Tibial artery (tissue), 4 donors: ENCODE measurements around the gene NOL4L.

Source experiments
- DNase-seq, 2 donors: peaks; one replicate each; pipeline ENCODE4 v3.0.0-alpha.2; 2019
- H3K27ac ChIP-seq, 2 donors: fragments of 200-600 bp; sonication (generic) in 1 of 2; 1 replicate in 1 of 2; 2 replicates in 1 of 2; pipeline ENCODE4 v1.5.1; 2018 to 2019; ENCODE audit warnings: mild to moderate bottlenecking in 1 of 2
- H3K27me3 ChIP-seq, 2 donors: fragments of 200-600 bp; sonication (generic) in 1 of 2; one replicate each; pipeline versions ENCODE4 v1.5.1 to v1.6.0; 2016 to 2019
- H3K36me3 ChIP-seq, 3 donors: fragments of 200-600 bp; sonication (generic) in 2 of 3; one replicate each; pipeline ENCODE4 v1.5.1; 2016 to 2019; ENCODE audit warnings: mild to moderate bottlenecking in 2 of 3
- H3K4me1 ChIP-seq, 4 donors: fragments of 200-600 bp; sonication (generic) in 2 of 4; 1 replicate in 3 of 4; 2 replicates in 1 of 4; pipeline ENCODE4 v1.5.1; 2016 to 2019
- H3K4me3 ChIP-seq, 2 donors: fragments of 200-600 bp; sonication (generic) in 1 of 2; 1 replicate in 1 of 2; 2 replicates in 1 of 2; pipeline ENCODE4 v1.5.1; 2018 to 2019; ENCODE audit warnings: mild to moderate bottlenecking in 2 of 2
- H3K9me3 ChIP-seq, 3 donors: fragments of 200-600 bp; sonication (generic) in 1 of 3; one replicate each; pipeline ENCODE4 v1.5.1; 2016 to 2019
- intact Hi-C: fragments of 100-400 bp; cut with DNase I; formaldehyde crosslinking; loops from one replicate; pipeline ENCODE4 v1.15.0; 2023; ENCODE audit warnings: low total_unique reads
- TF ChIP-seq, protein P1 (sequence below), 2 experiments: fragments of 200-600 bp in 1 of 2; fragments of 450-650 bp in 1 of 2; IDR thresholded peaks; one replicate each; pipeline ENCODE4 v1.5.1; 2017 to 2019; ENCODE audit warnings: antibody characterized with exemption in 2 of 2, mild to moderate bottlenecking in 1 of 2, moderate library complexity in 1 of 2

The NOL4L gene

DNA sequence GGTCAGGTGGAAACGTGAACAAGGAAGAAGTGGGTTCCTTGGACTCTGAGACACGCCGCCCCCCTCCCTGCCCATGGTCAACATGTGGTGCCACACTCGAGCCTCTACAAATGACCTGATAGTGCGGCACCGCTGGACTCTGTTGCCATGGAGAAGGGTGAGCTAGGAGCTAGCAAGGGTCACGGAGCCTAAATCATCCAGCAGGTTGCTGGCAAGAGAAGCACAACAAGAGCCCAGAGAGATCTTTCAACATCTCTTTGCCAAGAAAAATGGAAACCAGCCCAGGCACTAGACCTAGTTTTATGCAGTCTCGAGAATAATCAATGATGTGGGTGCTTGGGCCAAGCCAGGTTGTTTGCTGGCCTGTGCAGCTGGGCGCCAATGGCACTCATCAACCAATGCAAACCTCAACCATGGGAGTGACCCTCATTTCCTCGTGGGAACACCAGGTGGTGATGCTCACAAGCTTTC lies 69.5 kb downstream of the NOL4L start:
- intact Hi-C loops: no loop called here
- DNase-seq: no peak
- TF ChIP-seq, protein P1, sequence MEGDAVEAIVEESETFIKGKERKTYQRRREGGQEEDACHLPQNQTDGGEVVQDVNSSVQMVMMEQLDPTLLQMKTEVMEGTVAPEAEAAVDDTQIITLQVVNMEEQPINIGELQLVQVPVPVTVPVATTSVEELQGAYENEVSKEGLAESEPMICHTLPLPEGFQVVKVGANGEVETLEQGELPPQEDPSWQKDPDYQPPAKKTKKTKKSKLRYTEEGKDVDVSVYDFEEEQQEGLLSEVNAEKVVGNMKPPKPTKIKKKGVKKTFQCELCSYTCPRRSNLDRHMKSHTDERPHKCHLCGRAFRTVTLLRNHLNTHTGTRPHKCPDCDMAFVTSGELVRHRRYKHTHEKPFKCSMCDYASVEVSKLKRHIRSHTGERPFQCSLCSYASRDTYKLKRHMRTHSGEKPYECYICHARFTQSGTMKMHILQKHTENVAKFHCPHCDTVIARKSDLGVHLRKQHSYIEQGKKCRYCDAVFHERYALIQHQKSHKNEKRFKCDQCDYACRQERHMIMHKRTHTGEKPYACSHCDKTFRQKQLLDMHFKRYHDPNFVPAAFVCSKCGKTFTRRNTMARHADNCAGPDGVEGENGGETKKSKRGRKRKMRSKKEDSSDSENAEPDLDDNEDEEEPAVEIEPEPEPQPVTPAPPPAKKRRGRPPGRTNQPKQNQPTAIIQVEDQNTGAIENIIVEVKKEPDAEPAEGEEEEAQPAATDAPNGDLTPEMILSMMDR (IDR thresholded peaks at IDR 0.05): no peak
- H3K27ac ChIP-seq: no peak overlapping the region
- peaks cover 0 to 5% of the 10 kb centered on the region in 2 donors for H3K27me3 ChIP-seq
- H3K36me3 ChIP-seq: no peaks in the 10 kb centered on the region
- H3K4me1 ChIP-seq: peaks cover 0 to 19% (median 0%) of the 10 kb centered on the region in 4 donors
- H3K9me3 ChIP-seq: no peaks in the 10 kb centered on the region
- no peak overlapping the region for H3K4me3 ChIP-seq

DNA sequence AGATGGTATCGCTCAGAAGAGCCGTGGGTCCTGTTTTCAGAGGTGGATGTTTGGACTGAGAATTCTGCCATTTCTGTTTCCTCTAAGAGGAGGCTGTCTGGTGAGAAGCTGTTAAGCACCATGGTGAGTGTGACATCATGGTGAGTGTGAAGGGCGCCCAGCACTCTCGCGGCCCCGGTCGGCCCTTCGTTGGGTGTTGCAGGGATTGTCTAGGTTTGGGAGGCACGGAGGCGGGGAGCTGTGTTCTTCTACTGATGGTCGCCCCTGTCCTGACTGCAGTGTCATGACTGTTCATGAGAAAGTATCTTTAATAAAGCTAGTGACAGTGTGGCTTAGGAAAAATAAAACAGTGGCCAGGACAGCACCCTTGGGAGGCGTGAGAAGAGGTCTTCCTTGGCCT lies 70.4 kb downstream of the NOL4L start:
- Histone ChIP-seq H3K36me3 (no peaks in the 10 kb centered on the region), H3K4me3 (no peak overlapping the region), H3K9me3 (no peaks in the 10 kb centered on the region), H3K27ac (no peak overlapping the region), H3K27me3 (peaks cover 0 to 5% of the 10 kb centered on the region in 2 donors), H3K4me1 (peaks cover 0 to 19% (median 0%) of the 10 kb centered on the region in 4 donors)
- no peak for DNase-seq
- TF ChIP-seq, protein P1 (IDR thresholded peaks at IDR 0.05): no peak
- intact Hi-C loops: no loop called here

DNA sequence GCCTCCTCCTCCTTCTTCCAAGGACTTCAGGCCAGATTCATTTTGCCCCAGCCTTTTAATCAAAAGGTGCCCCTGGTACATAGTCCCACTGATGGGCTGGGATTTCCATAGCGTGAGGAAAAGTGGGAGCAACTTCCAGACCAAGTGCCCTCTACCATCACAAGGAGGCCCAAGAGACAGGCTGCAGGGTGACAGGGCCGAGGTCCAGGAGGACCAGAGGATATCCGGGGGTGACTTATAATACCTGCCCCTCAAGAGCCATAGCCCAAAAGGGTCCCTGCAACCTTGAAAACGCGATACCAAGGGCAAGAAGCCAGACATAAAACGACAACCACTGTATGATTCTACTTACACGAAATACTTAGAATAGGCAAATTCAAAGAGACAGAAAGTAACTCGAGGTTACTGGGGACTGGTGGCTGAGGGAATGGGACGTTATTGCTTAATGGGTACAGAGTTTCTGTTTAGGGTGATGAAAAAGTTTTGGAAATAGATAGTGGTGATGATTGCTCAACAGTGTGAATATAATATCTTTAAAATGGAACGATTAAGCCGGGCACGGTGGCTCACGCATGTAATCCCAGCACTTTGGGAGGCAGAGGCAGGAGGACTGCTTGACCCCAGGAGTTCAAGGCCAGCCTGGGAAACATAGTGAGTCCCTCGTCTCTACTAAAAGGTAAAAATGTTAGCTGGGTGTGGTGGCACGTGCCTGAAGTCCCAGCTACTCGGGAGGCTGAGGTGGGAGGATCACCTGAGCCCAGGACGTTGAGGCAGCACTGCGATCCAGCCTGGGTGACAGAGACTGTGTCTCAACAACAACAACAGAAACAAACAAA lies 71.9 kb downstream of the NOL4L start:
- peaks cover 0 to 5% of the 10 kb centered on the region in 2 donors for H3K27me3 ChIP-seq

DNA sequence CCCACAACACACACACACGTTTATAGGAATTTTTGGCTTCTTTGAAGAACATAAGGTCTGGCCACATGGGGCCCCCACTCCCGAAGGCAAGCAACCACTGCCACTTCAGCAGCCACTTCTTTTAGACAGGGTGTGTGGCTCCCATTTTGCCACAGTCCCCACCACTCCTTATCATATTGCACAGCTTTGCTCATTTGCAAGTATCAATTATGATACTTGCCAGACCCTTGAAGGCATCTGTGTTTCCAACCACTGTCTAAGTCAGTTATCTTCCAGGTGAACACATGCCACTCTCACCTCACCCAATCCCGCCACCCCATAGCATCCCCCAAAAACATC lies 73.1 kb downstream of the NOL4L start:
- Histone ChIP-seq H3K36me3 (no peaks in the 10 kb centered on the region), H3K27me3 (peaks cover 0 to 2% of the 10 kb centered on the region in 2 donors), H3K4me3 (no peak overlapping the region), H3K4me1 (peaks cover 0 to 1% (median 0%) of the 10 kb centered on the region in 4 donors), H3K27ac (no peak overlapping the region), H3K9me3 (no peaks in the 10 kb centered on the region)
- intact Hi-C loops: no loop called here
- TF ChIP-seq, protein P1 (IDR thresholded peaks at IDR 0.05): no peak
- no peak for DNase-seq

More for the DNA sequence above, 71.9 kb downstream of the NOL4L start:
- H3K36me3 ChIP-seq: no peaks in the 10 kb centered on the region
- DNase-seq: no peak
- H3K4me3 ChIP-seq: no peak overlapping the region
- no peaks in the 10 kb centered on the region for H3K9me3 ChIP-seq
- H3K27ac ChIP-seq: no peak overlapping the region
- intact Hi-C loops: no loop called here
- TF ChIP-seq, protein P1 (IDR thresholded peaks at IDR 0.05): no peak
- peaks cover 0 to 14% (median 0%) of the 10 kb centered on the region in 4 donors for H3K4me1 ChIP-seq

DNA sequence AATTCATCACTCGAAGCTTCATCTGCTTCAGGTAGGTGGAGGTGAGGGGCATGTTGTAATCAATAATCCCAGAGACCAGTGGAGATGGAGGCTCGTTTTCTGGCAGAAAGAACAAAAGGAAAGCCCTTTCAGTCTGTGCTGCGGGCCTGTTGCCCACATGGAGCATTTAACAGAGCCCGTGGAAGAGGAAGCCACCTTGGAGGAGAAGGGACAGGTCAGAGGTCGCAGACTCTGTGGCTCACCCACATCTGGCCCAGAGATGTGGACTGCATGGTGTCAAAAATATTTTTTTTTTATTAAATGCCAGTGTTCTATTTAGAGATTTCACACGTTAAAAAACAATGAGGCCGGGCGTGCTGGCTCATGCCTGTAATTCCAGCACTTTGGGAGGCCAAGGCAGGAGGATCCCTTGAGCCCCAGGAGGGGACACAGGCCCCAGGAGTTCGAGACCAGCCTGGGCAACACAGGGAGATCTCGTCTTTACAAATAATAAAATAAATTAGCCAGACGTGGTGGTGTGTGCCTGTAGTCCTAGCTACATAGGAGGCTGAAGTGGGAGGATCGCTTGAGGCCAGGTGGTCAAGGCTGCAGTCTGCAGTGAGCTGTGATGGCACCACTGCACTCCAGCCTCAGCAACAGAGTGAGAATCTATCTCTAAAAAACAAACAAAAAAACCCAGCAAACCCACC lies 73.6 kb downstream of the NOL4L start:
- H3K4me1 ChIP-seq: no peaks in the 10 kb centered on the region
- H3K9me3 ChIP-seq: no peaks in the 10 kb centered on the region
- H3K36me3 ChIP-seq: no peaks in the 10 kb centered on the region
- TF ChIP-seq, protein P1 (IDR thresholded peaks at IDR 0.05): no peak
- H3K4me3 ChIP-seq: no peak overlapping the region
- no peak overlapping the region for H3K27ac ChIP-seq
- no peak for DNase-seq
- intact Hi-C loops: no loop called here
- H3K27me3 ChIP-seq: no peaks in the 10 kb centered on the region
